RWPE2 (cell line): Measurements from ENCODE around the gene CHST11.

Experiments
- ATAC-seq: fragments of 200-7000 bp; cut with Tn5 transposase; 3 replicates; pipeline ENCODE4 v1.9.1; 2021; ENCODE audit warnings: low read depth
- DNase-seq: peaks from one replicate; pipeline ENCODE4 v3.0.0-alpha.2; 2020; ENCODE audit warnings: low spot score
- H3K27ac ChIP-seq: fragments of 450-650 bp; 2 replicates; pipeline ENCODE4 v1.5.1; 2017; ENCODE audit warnings: mild to moderate bottlenecking; ENCODE audit not compliant: poor library complexity, severe bottlenecking
- H3K27me3 ChIP-seq: fragments of 250-450 bp; sonication (Bioruptor Pico); 2 replicates; pipeline ENCODE4 v1.5.1; 2021; ENCODE audit warnings: mild to moderate bottlenecking, moderate library complexity; ENCODE audit not compliant: insufficient read depth, poor library complexity, severe bottlenecking
- H3K36me3 ChIP-seq: fragments of 250-450 bp; sonication (Bioruptor Pico); 2 replicates; pipeline ENCODE4 v1.5.1; 2020; ENCODE audit warnings: low read depth, mild to moderate bottlenecking, moderate library complexity
- H3K4me1 ChIP-seq: fragments of 250-450 bp; sonication (Bioruptor Pico); 2 replicates; pipeline ENCODE4 v1.5.1; 2021; ENCODE audit warnings: mild to moderate bottlenecking, moderate library complexity; ENCODE audit not compliant: insufficient read depth, poor library complexity, severe bottlenecking
- H3K4me3 ChIP-seq: fragments of 250-450 bp; sonication (Bioruptor Pico); 2 replicates; pipeline ENCODE4 v1.5.1; 2021; ENCODE audit warnings: mild to moderate bottlenecking, moderate library complexity; ENCODE audit not compliant: severe bottlenecking
- H3K9me3 ChIP-seq: fragments of 250-450 bp; sonication (Bioruptor Pico); 2 replicates; pipeline ENCODE4 v1.5.1; 2021; ENCODE audit warnings: mild to moderate bottlenecking, moderate library complexity; ENCODE audit not compliant: severe bottlenecking
- CTCF ChIP-seq: fragments of 450-650 bp; IDR thresholded peaks from one replicate; pipeline ENCODE4 v1.5.1; 2017; ENCODE audit warnings: mild to moderate bottlenecking, moderate library complexity; ENCODE audit not compliant: poor library complexity, severe bottlenecking

The CHST11 gene

GRCh38 chr12:104456950-104457745 is 400 bp downstream of the CHST11 start:
- ATAC-seq (peak; percentile 35), DNase-seq (peak; percentile 62)
- Histone ChIP-seq H3K4me1 (peaks cover 24% of the 10 kb centered on the region), H3K9me3 (no peaks in the 10 kb centered on the region), H3K27me3 (no peaks in the 10 kb centered on the region), H3K4me3 (peak overlapping the region; percentile 55), H3K27ac (peak overlapping the region; percentile 65), H3K36me3 (no peaks in the 10 kb centered on the region)
- peak; percentile 59 for TF ChIP-seq CTCF

GRCh38 chr12:104457746-104458693 is 1.3 kb downstream of the CHST11 start:
- Histone ChIP-seq H3K27ac (peak overlapping the region; percentile 65), H3K36me3 (no peaks in the 10 kb centered on the region), H3K4me1 (peaks cover 31% of the 10 kb centered on the region), H3K4me3 (peak overlapping the region; percentile 55), H3K27me3 (no peaks in the 10 kb centered on the region), H3K9me3 (no peaks in the 10 kb centered on the region)
- ATAC-seq (no peak), DNase-seq (no peak)
- peak; percentile 24 for TF ChIP-seq CTCF

GRCh38 chr12:104458694-104459367 is 2.1 kb downstream of the CHST11 start:
- Histone ChIP-seq H3K27ac (peak overlapping the region; percentile 65), H3K27me3 (no peaks in the 10 kb centered on the region), H3K4me1 (peaks cover 31% of the 10 kb centered on the region), H3K4me3 (peak overlapping the region; percentile 55), H3K9me3 (no peaks in the 10 kb centered on the region), H3K36me3 (no peaks in the 10 kb centered on the region)
- ATAC-seq (peak; percentile 15), DNase-seq (no peak)
- no peak for TF ChIP-seq CTCF

GRCh38 chr12:104459368-104459909 is 2.7 kb downstream of the CHST11 start:
- ATAC-seq (peak; percentile 31), DNase-seq (no peak)
- Histone ChIP-seq H3K4me1 (peaks cover 29% of the 10 kb centered on the region), H3K36me3 (no peaks in the 10 kb centered on the region), H3K9me3 (no peaks in the 10 kb centered on the region), H3K4me3 (peak overlapping the region; percentile 55), H3K27ac (peak overlapping the region; percentile 65), H3K27me3 (no peaks in the 10 kb centered on the region)
- no peak for TF ChIP-seq CTCF
